H1 (cell line): ENCODE measurements around the gene NXPH1. TPM values are rescaled to one million over a fixed set of nuclear protein-coding genes. Genes with fewer than 3 reads are reported as not detected.

Source experiments
- CTCF ChIA-PET: fragments of 300-600 bp; sonication (Branson Sonifier 250); formaldehyde crosslinking; loops from one replicate; lab custom pipeline; 2021; ENCODE audit not compliant: partially characterized antibody; lab: Charles Lee
- POLR2A ChIA-PET: fragments of 300-600 bp; sonication (Branson Sonifier 250); formaldehyde crosslinking; loops from one replicate; lab custom pipeline; 2021; ENCODE audit warnings: inconsistent platforms; ENCODE audit not compliant: partially characterized antibody; lab: Charles Lee
- DNase-seq, 2 experiments: peaks; one replicate each; pipeline versions ENCODE4 v3.0.0 to v3.0.0-alpha.2; 2010 to 2022; ENCODE audit warnings: low spot score in 2 of 2, low read depth in 1 of 2, mixed read lengths in 1 of 2
- FAIRE-seq: peaks from 2 replicates; lab custom pipeline; 2011; peaks lifted over from hg19 to GRCh38; lab: Jason Lieb, UNC
- H2AFZ ChIP-seq: 2 replicates; pipeline ENCODE4 v1.8.1; 2012; ENCODE audit warnings: low read length, inconsistent platforms
- H2AK5ac ChIP-seq: 2 replicates; pipeline ENCODE4 v1.6.1; 2013; ENCODE audit warnings: low read depth, low read length
- H2BK120ac ChIP-seq: replicated peaks from 2 replicates; pipeline ENCODE3; 2013; ENCODE audit warnings: low read depth, low read length, inconsistent platforms
- H2BK12ac ChIP-seq: 2 replicates; pipeline ENCODE4 v1.6.1; 2013; ENCODE audit warnings: low read depth, low read length
- H2BK15ac ChIP-seq: 2 replicates; pipeline ENCODE4 v1.6.1; 2013; ENCODE audit warnings: low read length
- H2BK20ac ChIP-seq: 2 replicates; pipeline ENCODE4 v1.6.1; 2013; ENCODE audit warnings: low read length
- H2BK5ac ChIP-seq: 2 replicates; pipeline ENCODE4 v1.6.1; 2013; ENCODE audit warnings: low read depth, low read length
- H3K14ac ChIP-seq: 2 replicates; pipeline ENCODE4 v1.6.1; 2013; ENCODE audit warnings: inconsistent platforms; ENCODE audit not compliant: insufficient read length
- H3K18ac ChIP-seq: 2 replicates; pipeline ENCODE4 v1.6.1; 2013; ENCODE audit warnings: low read length; ENCODE audit errors: extremely low read depth
- H3K23ac ChIP-seq: 2 replicates; pipeline ENCODE4 v1.6.1; 2013; ENCODE audit warnings: inconsistent platforms; ENCODE audit not compliant: insufficient read length
- H3K23me2 ChIP-seq: 2 replicates; pipeline ENCODE4 v1.6.1; 2013; ENCODE audit warnings: low read depth, low read length
- H3K27ac ChIP-seq: 2 replicates; pipeline ENCODE4 v1.6.1; 2011; ENCODE audit warnings: low read depth, low read length, inconsistent platforms
- H3K27me3 ChIP-seq, 4 experiments: replicated peaks in 1 of 4; 1 replicate in 1 of 4; 2 replicates in 3 of 4; pipeline versions ENCODE4 v1.6.1 to v1.8.1; 2011 to 2013; ENCODE audit warnings: low read length in 3 of 4, mild to moderate bottlenecking in 3 of 4, inconsistent platforms in 2 of 4, mixed read lengths in 2 of 4, moderate library complexity in 1 of 4; ENCODE audit not compliant: control insufficient read depth in 3 of 4, insufficient read depth in 3 of 4; ENCODE audit errors: extremely low read depth in 1 of 4
- H3K36me3 ChIP-seq, 4 experiments: 2 replicates each; pipeline versions ENCODE4 v1.6.1 to v1.8.1; 2011 to 2013; ENCODE audit warnings: mild to moderate bottlenecking in 4 of 4, low read length in 3 of 4, moderate library complexity in 2 of 4, control low read depth in 1 of 4, inconsistent platforms in 1 of 4; ENCODE audit not compliant: insufficient read depth in 4 of 4, control insufficient read depth in 2 of 4
- H3K4ac ChIP-seq: replicated peaks from 2 replicates; pipeline ENCODE3; 2013; ENCODE audit warnings: low read length, low read depth, mixed read lengths, inconsistent platforms; ENCODE audit not compliant: insufficient read length
- H3K4me1 ChIP-seq, 4 experiments: replicated peaks in 1 of 4; 1 replicate in 1 of 4; 2 replicates in 3 of 4; pipeline versions ENCODE4 v1.6.1 to v1.8.1; 2011 to 2013; ENCODE audit warnings: low read length in 3 of 4, inconsistent platforms in 2 of 4, mixed read lengths in 1 of 4; ENCODE audit not compliant: insufficient read depth in 4 of 4, control insufficient read depth in 3 of 4
- H3K4me2 ChIP-seq, 2 experiments: 2 replicates each; pipeline versions ENCODE4 v1.6.1 to v1.8.1; 2011 to 2013; ENCODE audit warnings: low read depth in 2 of 2, low read length in 2 of 2, control low read depth in 1 of 2, inconsistent platforms in 1 of 2, mild to moderate bottlenecking in 1 of 2; ENCODE audit not compliant: insufficient read depth in 1 of 2
- H3K4me3 ChIP-seq, 4 experiments: fragments of 200-600, 300-600 bp in 1 of 4; sonication (generic), shearing (Covaris generic), sonication (Bioruptor Twin) in 1 of 4; 2 replicates each; pipeline versions ENCODE4 v1.5.1 to v1.8.1; 2011 to 2016; ENCODE audit warnings: low read length in 4 of 4, low read depth in 3 of 4, control low read depth in 2 of 4, inconsistent platforms in 2 of 4, mild to moderate bottlenecking in 2 of 4, mixed read lengths in 1 of 4, moderate library complexity in 1 of 4; ENCODE audit not compliant: insufficient read depth in 2 of 4; ENCODE audit errors: extremely low read depth in 1 of 4
- H3K56ac ChIP-seq: replicated peaks from 2 replicates; pipeline ENCODE3; 2013; ENCODE audit warnings: low read depth, mild to moderate bottlenecking, mixed read lengths, low read length, inconsistent platforms; ENCODE audit not compliant: insufficient read length
- H3K79me1 ChIP-seq: 2 replicates; pipeline ENCODE4 v1.6.1; 2013; ENCODE audit warnings: low read depth, low read length, control low read depth
- H3K79me2 ChIP-seq, 2 experiments: 2 replicates each; pipeline versions ENCODE4 v1.6.1 to v1.8.1; 2012 to 2013; ENCODE audit warnings: low read length in 2 of 2, mild to moderate bottlenecking in 2 of 2, inconsistent platforms in 1 of 2; ENCODE audit not compliant: insufficient read depth in 2 of 2, control insufficient read depth in 1 of 2
- H3K9ac ChIP-seq, 4 experiments: replicated peaks in 1 of 4; 1 replicate in 1 of 4; 2 replicates in 3 of 4; pipeline versions ENCODE4 v1.6.1 to v1.8.1; 2011 to 2013; ENCODE audit warnings: low read depth in 3 of 4, low read length in 3 of 4, control low read depth in 2 of 4, mild to moderate bottlenecking in 2 of 4, moderate library complexity in 2 of 4, inconsistent platforms in 1 of 4; ENCODE audit errors: extremely low read depth in 1 of 4
- H3K9me3 ChIP-seq, 2 experiments: 2 replicates each; pipeline versions ENCODE4 v1.6.1 to v1.8.1; 2012 to 2013; ENCODE audit warnings: mild to moderate bottlenecking in 2 of 2, moderate library complexity in 2 of 2, control low read depth in 1 of 2, inconsistent platforms in 1 of 2, low read depth in 1 of 2, low read length in 1 of 2, mixed read lengths in 1 of 2; ENCODE audit not compliant: insufficient read depth in 2 of 2
- H4K20me1 ChIP-seq, 2 experiments: replicated peaks in 1 of 2; 2 replicates each; pipeline versions ENCODE3 to v1.8.1; 2011 to 2013; ENCODE audit warnings: inconsistent platforms in 2 of 2, low read length in 2 of 2, mild to moderate bottlenecking in 1 of 2; ENCODE audit not compliant: insufficient read depth in 2 of 2, control insufficient read depth in 1 of 2
- H4K5ac ChIP-seq: 2 replicates; pipeline ENCODE4 v1.6.1; 2013; ENCODE audit warnings: low read length, low read depth, mixed read lengths, inconsistent platforms; ENCODE audit not compliant: insufficient read length
- H4K8ac ChIP-seq: 2 replicates; pipeline ENCODE4 v1.8.0; 2013; ENCODE audit warnings: mild to moderate bottlenecking, moderate library complexity, low read length, inconsistent platforms; ENCODE audit not compliant: insufficient read depth; ENCODE audit errors: extremely low read depth
- H4K91ac ChIP-seq: replicated peaks from 2 replicates; pipeline ENCODE3; 2013; ENCODE audit warnings: low read length, mixed read lengths, inconsistent platforms; ENCODE audit not compliant: insufficient read length
- ASH2L ChIP-seq: fragments of 200-600, 300-600 bp; sonication (generic); IDR thresholded peaks from one replicate; pipeline ENCODE4 v1.7.1; 2017; ENCODE audit warnings: low read length
- BCL11A ChIP-seq, 2 experiments: IDR thresholded peaks; one replicate each; pipeline ENCODE4 v1.6.1; 2011; ENCODE audit warnings: low read depth in 2 of 2, low read length in 2 of 2, mild to moderate bottlenecking in 2 of 2
- CBX5 ChIP-seq: fragments of 300-800, 300-1000 bp; sonication (generic); IDR thresholded peaks from 2 replicates; pipeline ENCODE4 v1.7.1; 2016; ENCODE audit warnings: antibody characterized with exemption, low read length, low read depth
- CHD2 ChIP-seq: IDR thresholded peaks from 2 replicates; pipeline ENCODE4 v1.6.1; 2012; ENCODE audit warnings: low read length, improper control_type of control experiment
- GTF2F1 ChIP-seq: IDR thresholded peaks from 2 replicates; pipeline ENCODE4 v1.6.1; 2012; ENCODE audit warnings: low read depth, low read length, improper control_type of control experiment, borderline replicate concordance
- HDAC6 ChIP-seq: IDR thresholded peaks from one replicate; pipeline ENCODE4 v1.7.1; 2012; ENCODE audit warnings: low read depth, mild to moderate bottlenecking, inconsistent platforms, low read length, moderate library complexity
- KDM5A ChIP-seq: fragments of 200-600 bp; IDR thresholded peaks from 2 replicates; pipeline ENCODE4 v1.7.1; 2012; ENCODE audit warnings: mild to moderate bottlenecking, low read length, inconsistent platforms, mixed read lengths
- RFX5 ChIP-seq: IDR thresholded peaks from 2 replicates; pipeline ENCODE4 v1.6.1; 2011; ENCODE audit warnings: low read depth, low read length, improper control_type of control experiment, borderline replicate concordance
- SP1 ChIP-seq: IDR thresholded peaks from 2 replicates; pipeline ENCODE4 v1.6.1; 2011; ENCODE audit warnings: low read depth, low read length
- TAF1 ChIP-seq: IDR thresholded peaks from 2 replicates; pipeline ENCODE4 v1.6.1; 2011; ENCODE audit warnings: mild to moderate bottlenecking, low read depth, low read length
- WGBS, 2 experiments: shearing (Covaris generic) in 1 of 2; methylation state at CpG; one replicate each; pipeline versions ENCODE4 v1.1.6 to v1.1.7; 2013 to 2015; ENCODE audit warnings: low lambda C conversion rate in 2 of 2, mixed read lengths in 2 of 2, inconsistent platforms in 1 of 2, low coverage in 1 of 2, missing lambda C conversion rate in 1 of 2; ENCODE audit not compliant: insufficient replicate concordance in 2 of 2, insufficient coverage in 1 of 2, insufficient read length in 1 of 2; ENCODE audit errors: extremely low coverage in 1 of 2, missing lambda C conversion rate in 1 of 2; 5-methylcytosine and 5-hydroxymethylcytosine counted together
- polyA plus RNA-seq, 7 experiments: library from polyadenylated mRNA; depleted of rRNA in 3 of 7; stranded (reverse) in 5 of 7; unstranded in 2 of 7; fragments of >200 nt in 5 of 7; fragments of 200-250 nt in 2 of 7; gene quantifications; 1 replicate in 5 of 7; 2 replicates in 1 of 7; 4 replicates in 1 of 7; pipeline versions ENCODE4 v1.2.1 to v1.2.3, GENCODE V29; 2011 to 2013; ENCODE audit warnings: missing spikeins in 2 of 7, mixed read lengths in 2 of 7
- total RNA-seq: library from RNA; stranded (reverse); fragmentation: NEBNext Ultra II Directional; extraction: Animal tissue kit (Norgen Biotek cat#: 25700); gene quantifications from 2 replicates; pipeline ENCODE4 v1.2.1, GENCODE V29; 2021
- TF ChIP-seq, protein P1 (sequence below), 3 experiments: IDR thresholded peaks; 1 replicate in 2 of 3; 2 replicates in 1 of 3; pipeline versions ENCODE4 v1.5.1 to v1.6.1; 2011; ENCODE audit warnings: low read length in 3 of 3, mild to moderate bottlenecking in 3 of 3, inconsistent platforms in 2 of 3, low read depth in 1 of 3, moderate library complexity in 1 of 3; ENCODE audit not compliant: insufficient read depth in 1 of 3; ENCODE audit errors: control extremely low read depth in 1 of 3
- TF ChIP-seq, protein P2 (sequence below): IDR thresholded peaks from 2 replicates; pipeline ENCODE4 v1.6.1; 2011; ENCODE audit warnings: low read depth, mild to moderate bottlenecking, low read length; ENCODE audit not compliant: insufficient read depth

The NXPH1 gene
- total and polyA plus RNA-seq, 2 of the 8 experiments (the other 6 are each of a cell fraction or from before 2014, with no cell fraction given) = 0.14 to 1.0 TPM

GRCh38 chr7:8783229-8783628, 349.8 kb downstream of the NXPH1 start:
- Histone ChIP-seq H2BK120ac (no peak overlapping the region), H2BK12ac (no peak overlapping the region), H3K14ac (no peak overlapping the region), H3K9ac (no peak overlapping the region), H3K79me1 (no peaks in the 10 kb centered on the region), H3K4me2 (no peak overlapping the region), H3K23me2 (no peaks in the 10 kb centered on the region), H3K18ac (no peak overlapping the region), H4K5ac (no peak overlapping the region), H3K4me3 (no peak overlapping the region), H3K23ac (no peak overlapping the region), H3K9me3 (no peaks in the 10 kb centered on the region), H4K91ac (no peak overlapping the region), H3K4me1 (no peaks in the 10 kb centered on the region), H4K8ac (no peak overlapping the region), H3K27ac (no peak overlapping the region), H4K20me1 (no peaks in the 10 kb centered on the region), H2BK15ac (no peak overlapping the region), H3K79me2 (no peaks in the 10 kb centered on the region), H2BK20ac (no peak overlapping the region), H2BK5ac (no peak overlapping the region), H3K56ac (no peak overlapping the region), H2AFZ (no peak overlapping the region), H2AK5ac (no peak overlapping the region), H3K27me3 (no peaks in the 10 kb centered on the region), H3K36me3 (no peaks in the 10 kb centered on the region), H3K4ac (no peak overlapping the region)
- POLR2A ChIA-PET = no interaction called here
- FAIRE-seq (no peak), DNase-seq (no peak)
- CTCF ChIA-PET = interaction anchor here (0.6 to 2.1 kb wide), 12 partner anchors 9 to 806 kb away, joined by 3 to 8 read pairs (median 3); no protein-coding TSS in a partner anchor
- WGBS, 2 experiments = 86% methylated on average over 2 of the region's 2 CpGs; no CpG with 5 or more reads in 1 of the 2 experiments
- no peak for TF ChIP-seq HDAC6
- no peak for TF ChIP-seq BCL11A (IDR thresholded peaks at IDR 0.05; ENCODE audit: low read depth in 2 of 2, low read length in 2 of 2)
- no peak for TF ChIP-seq KDM5A
- no peak for TF ChIP-seq TAF1
- TF ChIP-seq, protein P1, sequence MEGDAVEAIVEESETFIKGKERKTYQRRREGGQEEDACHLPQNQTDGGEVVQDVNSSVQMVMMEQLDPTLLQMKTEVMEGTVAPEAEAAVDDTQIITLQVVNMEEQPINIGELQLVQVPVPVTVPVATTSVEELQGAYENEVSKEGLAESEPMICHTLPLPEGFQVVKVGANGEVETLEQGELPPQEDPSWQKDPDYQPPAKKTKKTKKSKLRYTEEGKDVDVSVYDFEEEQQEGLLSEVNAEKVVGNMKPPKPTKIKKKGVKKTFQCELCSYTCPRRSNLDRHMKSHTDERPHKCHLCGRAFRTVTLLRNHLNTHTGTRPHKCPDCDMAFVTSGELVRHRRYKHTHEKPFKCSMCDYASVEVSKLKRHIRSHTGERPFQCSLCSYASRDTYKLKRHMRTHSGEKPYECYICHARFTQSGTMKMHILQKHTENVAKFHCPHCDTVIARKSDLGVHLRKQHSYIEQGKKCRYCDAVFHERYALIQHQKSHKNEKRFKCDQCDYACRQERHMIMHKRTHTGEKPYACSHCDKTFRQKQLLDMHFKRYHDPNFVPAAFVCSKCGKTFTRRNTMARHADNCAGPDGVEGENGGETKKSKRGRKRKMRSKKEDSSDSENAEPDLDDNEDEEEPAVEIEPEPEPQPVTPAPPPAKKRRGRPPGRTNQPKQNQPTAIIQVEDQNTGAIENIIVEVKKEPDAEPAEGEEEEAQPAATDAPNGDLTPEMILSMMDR (IDR thresholded peaks at IDR 0.05; ENCODE audit: control extremely low read depth in 1 of 3, insufficient read depth in 1 of 3, low read depth in 1 of 3, low read length in 3 of 3) = no peak
- no peak for TF ChIP-seq RFX5
- TF ChIP-seq, protein P2, sequence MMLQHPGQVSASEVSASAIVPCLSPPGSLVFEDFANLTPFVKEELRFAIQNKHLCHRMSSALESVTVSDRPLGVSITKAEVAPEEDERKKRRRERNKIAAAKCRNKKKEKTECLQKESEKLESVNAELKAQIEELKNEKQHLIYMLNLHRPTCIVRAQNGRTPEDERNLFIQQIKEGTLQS = no peak
- no peak for TF ChIP-seq GTF2F1
- no peak for TF ChIP-seq CBX5
- TF ChIP-seq ASH2L = no peak
- TF ChIP-seq CHD2 = no peak
- TF ChIP-seq SP1 = no peak
